KMS-11 (cell line): ENCODE measurements around the gene ARL8A.
A peak's percentile ranks its signal among the peaks of the same experiment; 100 is the strongest.

Source experiments
- H2AFZ ChIP-seq: fragments of 200-600 bp; sonication (generic); 2 replicates; pipeline ENCODE4 v1.6.1; 2016; ENCODE audit warnings: antibody characterized with exemption, mixed run types, low read depth
- H3K27ac ChIP-seq: fragments of 200-600 bp; sonication (generic); 2 replicates; pipeline ENCODE4 v1.6.1; 2016; ENCODE audit warnings: mild to moderate bottlenecking, mixed run types
- H3K27me3 ChIP-seq: fragments of 200-600 bp; sonication (generic); 2 replicates; pipeline ENCODE4 v1.6.1; 2017; ENCODE audit warnings: mild to moderate bottlenecking, low read depth, mixed run types, moderate library complexity; ENCODE audit not compliant: insufficient read depth
- H3K36me3 ChIP-seq: fragments of 200-600 bp; sonication (generic); 2 replicates; pipeline ENCODE4 v1.6.1; 2017; ENCODE audit warnings: mild to moderate bottlenecking, mixed run types; ENCODE audit not compliant: insufficient read depth
- H3K4me1 ChIP-seq: fragments of 200-600 bp; sonication (generic); 2 replicates; pipeline ENCODE4 v1.6.1; 2016; ENCODE audit warnings: mild to moderate bottlenecking, low read depth, mixed run types; ENCODE audit not compliant: poor library complexity, severe bottlenecking
- H3K4me2 ChIP-seq: fragments of 200-600 bp; sonication (generic); 2 replicates; pipeline ENCODE4 v1.7.0; 2016; ENCODE audit warnings: mild to moderate bottlenecking, mixed run types
- H3K4me3 ChIP-seq: fragments of 200-600 bp; sonication (generic); IDR thresholded peaks from 2 replicates; pipeline ENCODE4 v1.6.1; 2017; ENCODE audit warnings: low read depth, low read length, mixed read lengths; ENCODE audit not compliant: insufficient read depth
- H3K79me2 ChIP-seq: fragments of 200-600 bp; sonication (generic); 2 replicates; pipeline ENCODE4 v1.6.1; 2016; ENCODE audit warnings: low read depth, mixed run types; ENCODE audit not compliant: insufficient read depth
- H3K9ac ChIP-seq: fragments of 200-600 bp; sonication (generic); 2 replicates; pipeline ENCODE4 v1.6.1; 2016; ENCODE audit warnings: mild to moderate bottlenecking, mixed run types
- H4K20me1 ChIP-seq: fragments of 200-600 bp; sonication (generic); 2 replicates; pipeline ENCODE4 v1.6.1; 2016; ENCODE audit warnings: mild to moderate bottlenecking, mixed run types; ENCODE audit not compliant: insufficient read depth
- TF ChIP-seq, protein P1 (sequence below): fragments of 200-600 bp; sonication (generic); conservative IDR thresholded peaks from 2 replicates; pipeline ENCODE4 v1.6.1; 2017; ENCODE audit warnings: low read depth, mild to moderate bottlenecking, antibody characterized with exemption, low read length, moderate library complexity, mixed read lengths

Gene ARL8A

DNA sequence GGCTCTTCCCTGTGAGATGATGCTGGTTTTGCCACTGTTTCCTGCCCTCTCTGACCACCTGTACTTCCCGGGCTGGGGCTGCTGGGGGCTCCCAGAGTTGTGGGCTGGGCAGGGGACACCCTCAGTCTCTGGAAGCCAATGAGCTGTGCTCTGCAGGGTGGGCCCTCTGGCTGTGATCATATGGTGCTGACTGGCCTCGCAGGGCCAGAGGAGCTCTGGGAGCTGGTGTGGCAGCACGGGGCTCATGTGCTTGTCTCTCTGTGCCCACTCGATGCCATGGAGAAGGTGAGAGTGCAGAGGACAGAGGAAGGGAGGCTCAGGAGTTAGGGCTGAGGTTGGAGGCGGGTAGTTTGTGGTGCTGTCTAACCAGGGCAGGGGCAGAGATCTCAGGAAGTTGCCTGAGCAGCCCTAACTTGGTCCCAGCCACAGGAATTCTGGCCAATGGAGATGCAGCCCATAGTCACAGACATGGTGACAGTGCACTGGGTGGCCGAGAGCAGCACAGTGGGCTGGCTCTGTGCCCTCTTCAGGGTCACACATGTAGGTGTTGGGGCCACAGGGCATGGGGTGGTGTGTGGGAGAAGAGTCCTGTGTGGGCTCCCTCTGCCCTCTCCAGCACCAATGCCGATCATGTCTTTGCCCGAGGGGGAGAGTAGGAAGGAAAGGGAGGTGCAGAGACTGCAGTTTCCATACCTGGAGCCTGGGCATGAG, 43.3 kb upstream of the ARL8A start:
- no peaks in the 10 kb centered on the region for H3K36me3 ChIP-seq

GRCh38 chr1:202187041-202187671, 42.6 kb upstream of the ARL8A start:
- TF ChIP-seq, protein P1, sequence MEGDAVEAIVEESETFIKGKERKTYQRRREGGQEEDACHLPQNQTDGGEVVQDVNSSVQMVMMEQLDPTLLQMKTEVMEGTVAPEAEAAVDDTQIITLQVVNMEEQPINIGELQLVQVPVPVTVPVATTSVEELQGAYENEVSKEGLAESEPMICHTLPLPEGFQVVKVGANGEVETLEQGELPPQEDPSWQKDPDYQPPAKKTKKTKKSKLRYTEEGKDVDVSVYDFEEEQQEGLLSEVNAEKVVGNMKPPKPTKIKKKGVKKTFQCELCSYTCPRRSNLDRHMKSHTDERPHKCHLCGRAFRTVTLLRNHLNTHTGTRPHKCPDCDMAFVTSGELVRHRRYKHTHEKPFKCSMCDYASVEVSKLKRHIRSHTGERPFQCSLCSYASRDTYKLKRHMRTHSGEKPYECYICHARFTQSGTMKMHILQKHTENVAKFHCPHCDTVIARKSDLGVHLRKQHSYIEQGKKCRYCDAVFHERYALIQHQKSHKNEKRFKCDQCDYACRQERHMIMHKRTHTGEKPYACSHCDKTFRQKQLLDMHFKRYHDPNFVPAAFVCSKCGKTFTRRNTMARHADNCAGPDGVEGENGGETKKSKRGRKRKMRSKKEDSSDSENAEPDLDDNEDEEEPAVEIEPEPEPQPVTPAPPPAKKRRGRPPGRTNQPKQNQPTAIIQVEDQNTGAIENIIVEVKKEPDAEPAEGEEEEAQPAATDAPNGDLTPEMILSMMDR: no peak
- H2AFZ ChIP-seq: no peak overlapping the region
- H3K4me1 ChIP-seq: peaks cover 4% of the 10 kb centered on the region
- no peak overlapping the region for H3K27ac ChIP-seq
- peaks cover 45% of the 10 kb centered on the region for H3K27me3 ChIP-seq
- no peaks in the 10 kb centered on the region for H3K79me2 ChIP-seq
- no peak overlapping the region for H3K9ac ChIP-seq
- H3K36me3 ChIP-seq: no peaks in the 10 kb centered on the region
- no peak overlapping the region for H3K4me2 ChIP-seq
- no peak overlapping the region for H3K4me3 ChIP-seq
- no peaks in the 10 kb centered on the region for H4K20me1 ChIP-seq

More for the DNA sequence above, 43.3 kb upstream of the ARL8A start:
- TF ChIP-seq, protein P1: no peak
- Histone ChIP-seq H3K9ac (no peak overlapping the region), H3K79me2 (no peaks in the 10 kb centered on the region), H3K4me3 (no peak overlapping the region), H4K20me1 (no peaks in the 10 kb centered on the region), H3K4me2 (no peak overlapping the region), H3K27me3 (peaks cover 50% of the 10 kb centered on the region), H2AFZ (no peak overlapping the region; the same call in 1 of the 2 replicates), H3K4me1 (peaks cover 4% of the 10 kb centered on the region), H3K27ac (no peak overlapping the region)

DNA sequence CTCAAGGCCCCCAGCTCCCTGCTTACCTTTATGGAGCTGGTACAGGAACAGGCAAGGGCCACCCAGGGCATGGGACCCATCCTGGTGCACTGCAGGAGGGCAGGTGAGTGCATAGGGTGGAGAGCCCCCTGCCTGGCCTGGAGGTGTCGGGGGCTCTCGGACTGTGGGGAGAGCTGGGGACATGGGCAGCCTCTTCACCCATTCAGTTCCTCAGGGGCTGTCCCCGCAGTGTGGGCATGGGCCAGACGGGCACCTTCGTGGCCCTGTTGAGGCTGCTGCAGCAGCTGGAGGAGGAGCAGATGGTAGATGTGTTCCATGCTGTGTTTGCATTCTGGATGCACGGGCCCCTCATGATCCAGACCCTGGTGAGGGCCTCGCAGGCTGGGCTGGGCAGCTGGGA, 41.8 kb upstream of the ARL8A start:
- H3K9ac ChIP-seq: no peak overlapping the region
- no peak overlapping the region for H3K27ac ChIP-seq
- H3K4me1 ChIP-seq: peaks cover 4% of the 10 kb centered on the region
- TF ChIP-seq, protein P1: no peak
- H4K20me1 ChIP-seq: no peaks in the 10 kb centered on the region
- H3K27me3 ChIP-seq: peaks cover 45% of the 10 kb centered on the region
- no peaks in the 10 kb centered on the region for H3K79me2 ChIP-seq
- no peak overlapping the region for H3K4me3 ChIP-seq
- no peak overlapping the region for H2AFZ ChIP-seq
- no peak overlapping the region for H3K4me2 ChIP-seq
- H3K36me3 ChIP-seq: no peaks in the 10 kb centered on the region

GRCh38 chr1:202184750-202185460, 40.4 kb upstream of the ARL8A start:
- no peak overlapping the region for H3K9ac ChIP-seq

More at GRCh38 chr1:202184750-202185460, 40.4 kb upstream of the ARL8A start:
- no peaks in the 10 kb centered on the region for H3K36me3 ChIP-seq
- no peaks in the 10 kb centered on the region for H4K20me1 ChIP-seq
- no peak overlapping the region for H3K4me3 ChIP-seq
- no peaks in the 10 kb centered on the region for H3K79me2 ChIP-seq
- H2AFZ ChIP-seq: peak overlapping the region; percentile 10; the same call in 1 of the 2 replicates
- TF ChIP-seq, protein P1: peak; percentile 99
- H3K27me3 ChIP-seq: peaks cover 45% of the 10 kb centered on the region
- H3K4me2 ChIP-seq: peak overlapping the region; percentile 10; the same call in 1 of the 2 replicates
- H3K4me1 ChIP-seq: peaks cover 4% of the 10 kb centered on the region
- H3K27ac ChIP-seq: no peak overlapping the region
